Measurements from ENCODE around the gene DLX6.
A peak's percentile ranks its signal among the peaks of the same experiment; 100 is the strongest.

DLX6 gene

DNA sequence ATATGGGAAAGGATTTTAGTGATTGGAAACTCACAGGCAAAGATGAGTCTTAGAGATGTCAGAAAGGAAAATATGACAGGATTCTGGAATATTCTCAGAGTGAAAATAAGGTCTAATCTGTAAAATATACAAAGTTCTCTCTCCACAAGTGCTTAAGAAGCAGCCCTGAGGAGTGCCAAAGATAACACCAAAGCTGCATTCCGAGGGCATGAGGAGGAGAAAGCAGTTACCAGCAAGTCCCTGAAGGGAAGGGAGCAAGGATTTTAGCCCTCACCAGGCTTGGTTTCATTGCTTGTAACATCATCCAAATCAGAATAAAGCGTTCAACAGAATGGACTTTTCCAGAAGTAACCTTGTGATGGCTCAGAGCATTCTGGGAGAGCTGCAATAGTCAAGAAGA is 31.4 kb upstream of the DLX6 start:
- DNase-seq (ENCODE audit: low spot score), result no peak
- H3K27ac ChIP-seq, result no peak overlapping the region
- ChIA-PET CTCF (no interaction called here), POLR2A (ENCODE audit: low non-redundant PET) (interaction anchor here (0.6 kb wide), 1 partner anchor 30 kb away, joined by 3 read pairs; no protein-coding TSS in a partner anchor)
- TF ChIP-seq, protein P1, sequence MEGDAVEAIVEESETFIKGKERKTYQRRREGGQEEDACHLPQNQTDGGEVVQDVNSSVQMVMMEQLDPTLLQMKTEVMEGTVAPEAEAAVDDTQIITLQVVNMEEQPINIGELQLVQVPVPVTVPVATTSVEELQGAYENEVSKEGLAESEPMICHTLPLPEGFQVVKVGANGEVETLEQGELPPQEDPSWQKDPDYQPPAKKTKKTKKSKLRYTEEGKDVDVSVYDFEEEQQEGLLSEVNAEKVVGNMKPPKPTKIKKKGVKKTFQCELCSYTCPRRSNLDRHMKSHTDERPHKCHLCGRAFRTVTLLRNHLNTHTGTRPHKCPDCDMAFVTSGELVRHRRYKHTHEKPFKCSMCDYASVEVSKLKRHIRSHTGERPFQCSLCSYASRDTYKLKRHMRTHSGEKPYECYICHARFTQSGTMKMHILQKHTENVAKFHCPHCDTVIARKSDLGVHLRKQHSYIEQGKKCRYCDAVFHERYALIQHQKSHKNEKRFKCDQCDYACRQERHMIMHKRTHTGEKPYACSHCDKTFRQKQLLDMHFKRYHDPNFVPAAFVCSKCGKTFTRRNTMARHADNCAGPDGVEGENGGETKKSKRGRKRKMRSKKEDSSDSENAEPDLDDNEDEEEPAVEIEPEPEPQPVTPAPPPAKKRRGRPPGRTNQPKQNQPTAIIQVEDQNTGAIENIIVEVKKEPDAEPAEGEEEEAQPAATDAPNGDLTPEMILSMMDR (conservative IDR thresholded peaks at IDR 0.05; ENCODE audit: low read depth), result no peak

DNA sequence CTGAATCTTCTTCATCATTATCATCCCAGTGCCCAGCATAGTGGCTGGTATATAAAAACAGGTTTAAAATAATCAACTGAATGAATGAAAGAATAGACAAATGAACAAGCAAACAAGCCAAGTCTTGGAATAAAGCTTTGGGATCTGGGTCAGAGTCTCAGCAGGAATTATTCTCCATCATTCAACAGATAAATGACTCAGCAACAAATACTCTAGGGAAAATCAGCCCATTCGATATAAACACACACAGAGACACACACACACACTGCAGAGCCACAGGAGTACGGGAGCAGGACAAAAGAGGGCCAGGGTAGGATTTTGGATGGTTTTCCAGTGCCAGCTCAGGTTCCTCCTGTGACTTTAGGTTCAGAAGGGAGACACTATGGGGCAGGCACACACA is 29.2 kb upstream of the DLX6 start:
- DNase-seq (ENCODE audit: low spot score), result no peak
- ChIA-PET POLR2A (ENCODE audit: low non-redundant PET) (no interaction called here), CTCF (no interaction called here)
- H3K27ac ChIP-seq, result no peak overlapping the region
- TF ChIP-seq, protein P1 (conservative IDR thresholded peaks at IDR 0.05; ENCODE audit: low read depth), result no peak

DNA sequence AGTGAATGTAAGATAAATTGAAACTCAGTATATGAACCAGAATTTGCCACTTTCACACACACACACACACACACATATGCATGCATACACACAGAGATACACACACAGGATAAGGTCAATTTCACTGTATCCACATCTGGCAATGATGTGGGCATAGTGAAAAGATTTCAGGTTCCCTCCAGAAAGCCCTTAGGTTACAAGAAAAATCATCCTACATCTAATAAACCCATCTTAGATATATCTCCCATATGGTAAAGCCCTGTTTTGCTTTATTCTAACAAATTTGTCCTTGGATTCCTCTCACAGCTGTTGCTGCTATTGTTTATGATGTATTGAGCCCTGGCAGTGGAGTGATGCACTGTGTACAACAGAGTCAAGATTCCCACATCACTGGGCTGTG is 27.9 kb upstream of the DLX6 start:
- ChIA-PET POLR2A (ENCODE audit: low non-redundant PET) (no interaction called here), CTCF (no interaction called here)
- TF ChIP-seq, protein P1 (conservative IDR thresholded peaks at IDR 0.05; ENCODE audit: low read depth), result no peak
- H3K27ac ChIP-seq, result no peak overlapping the region
- no peak for DNase-seq (ENCODE audit: low spot score)

DNA sequence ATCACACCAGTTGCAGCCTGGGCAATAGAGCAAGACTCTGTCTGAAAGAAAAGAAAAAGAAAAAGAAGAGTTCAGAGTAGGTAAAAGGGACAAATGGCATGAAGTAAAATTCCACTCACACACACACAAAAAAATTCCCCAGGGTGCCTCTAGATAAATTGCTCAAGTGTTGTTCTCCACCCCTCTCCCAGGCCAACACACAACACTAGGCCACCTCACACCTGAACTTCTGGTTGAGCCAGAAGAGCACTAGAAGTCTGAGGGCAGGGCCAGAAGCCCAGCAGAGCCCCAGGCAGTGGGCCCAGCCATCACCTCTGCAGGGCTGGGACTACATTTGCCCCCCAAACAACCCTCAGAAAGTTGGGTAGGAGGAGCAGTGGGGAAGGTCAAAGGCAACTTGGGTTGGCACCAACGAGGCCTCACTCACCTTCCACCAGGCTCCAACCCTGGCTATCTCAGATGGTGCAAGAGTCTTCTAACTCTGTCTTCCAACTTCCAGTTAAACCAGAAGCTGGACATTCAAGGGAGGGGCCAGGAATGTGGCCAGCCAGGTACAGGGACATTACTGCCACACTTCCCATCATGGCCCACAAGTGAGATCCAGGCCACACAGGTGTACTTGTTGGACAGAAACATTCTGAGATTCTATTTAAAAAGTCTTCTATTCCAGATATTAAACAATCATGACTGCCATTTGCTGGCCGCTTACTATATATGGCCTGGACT is 25.6 kb upstream of the DLX6 start:
- no peak for DNase-seq (ENCODE audit: low spot score)
- ChIA-PET POLR2A (ENCODE audit: low non-redundant PET) (no interaction called here), CTCF (no interaction called here)
- no peak overlapping the region for H3K27ac ChIP-seq
- TF ChIP-seq, protein P1 (conservative IDR thresholded peaks at IDR 0.05; ENCODE audit: low read depth), result no peak

DNA sequence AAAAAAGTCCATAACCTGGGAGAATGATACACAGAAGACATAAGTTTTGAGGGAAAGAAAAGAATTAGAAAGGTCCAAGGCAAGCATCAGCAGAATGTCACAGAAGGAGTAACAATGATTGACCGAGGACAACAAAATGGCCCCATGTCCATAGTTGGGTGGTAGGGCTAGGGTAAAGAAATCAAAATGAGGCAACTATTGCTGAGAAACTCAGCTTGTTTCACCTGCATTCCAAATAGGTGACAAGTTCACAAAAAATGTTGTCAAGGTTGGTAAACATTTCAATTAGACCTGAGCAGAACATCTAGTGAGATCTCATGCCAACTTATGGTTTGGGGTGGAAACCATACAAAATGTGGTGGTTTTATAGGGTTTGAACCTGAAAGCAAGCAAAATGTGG is 22.8 kb upstream of the DLX6 start:
- H3K27ac ChIP-seq, result no peak overlapping the region
- TF ChIP-seq, protein P1 (conservative IDR thresholded peaks at IDR 0.05; ENCODE audit: low read depth), result no peak
- peak; percentile 20 for DNase-seq (ENCODE audit: low spot score)
- ChIA-PET POLR2A (ENCODE audit: low non-redundant PET) (no interaction called here), CTCF (no interaction called here)

DNA sequence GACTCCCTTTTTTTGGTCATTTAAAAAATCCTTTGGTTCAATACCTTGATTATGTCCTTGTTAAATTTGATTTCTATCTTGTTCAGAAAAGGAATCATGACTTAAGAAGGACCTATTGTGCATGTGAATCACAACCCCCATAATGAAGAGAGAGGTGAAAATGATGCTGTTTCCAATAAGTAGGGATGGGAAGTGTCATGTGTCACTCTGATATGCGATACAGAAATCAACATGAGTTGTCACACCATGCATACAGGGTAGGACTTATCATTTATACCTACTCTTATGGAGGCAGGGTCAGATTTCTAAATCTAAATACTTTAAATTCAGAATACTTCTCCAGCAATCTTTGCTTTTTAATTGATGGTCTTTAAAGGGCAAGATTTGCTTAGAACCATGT is 19.4 kb upstream of the DLX6 start:
- ChIA-PET CTCF (no interaction called here), POLR2A (ENCODE audit: low non-redundant PET) (no interaction called here)
- TF ChIP-seq, protein P1 (conservative IDR thresholded peaks at IDR 0.05; ENCODE audit: low read depth), result no peak
- H3K27ac ChIP-seq, result no peak overlapping the region
- no peak for DNase-seq (ENCODE audit: low spot score)

Data from RWPE1 (cell line).